Mucosa of descending colon (tissue), 3 donors: ENCODE results near the gene ZNF407. TPM values are rescaled to one million over a fixed set of nuclear protein-coding genes. Genes with fewer than 3 reads are reported as not detected.

Experiments
- ATAC-seq: fragments of 200-7000 bp; cut with Tn5 transposase; one replicate; pipeline ENCODE4 v1.9.1; 2020; ENCODE audit warnings: mild to moderate bottlenecking, moderate library complexity
- DNase-seq, 3 donors: peaks; one replicate each; pipeline ENCODE4 v3.0.0-alpha.2; 2020
- H3K36me3 ChIP-seq: fragments of 200-600 bp; one replicate; pipeline ENCODE4 v1.8.0; 2021; ENCODE audit warnings: low read depth, mild to moderate bottlenecking
- H3K4me1 ChIP-seq: fragments of 200-600 bp; one replicate; pipeline ENCODE4 v1.8.0; 2021; ENCODE audit warnings: low read depth, mild to moderate bottlenecking
- H3K4me3 ChIP-seq: fragments of 200-600 bp; one replicate; pipeline ENCODE4 v1.8.0; 2021; ENCODE audit warnings: mild to moderate bottlenecking
- H3K9me3 ChIP-seq: fragments of 200-600 bp; one replicate; pipeline ENCODE4 v1.8.0; 2021; ENCODE audit warnings: mild to moderate bottlenecking
- intact Hi-C, 2 donors: fragments of 100-400 bp; cut with DNase I in 1 of 2; cut with micrococcal nuclease in 1 of 2; formaldehyde crosslinking; loops; one replicate each; pipeline versions ENCODE4 v1.11.0 to v1.11.1; 2022; cut with DNase I, micrococcal nuclease
- total RNA-seq, 3 donors: library from RNA; stranded (reverse); fragmentation: NEBNext Ultra II Directional in 2 of 3; extraction: Animal tissue kit (Norgen Biotek cat#: 25700) in 2 of 3; gene quantifications; one replicate each; pipeline versions ENCODE4 v1.2.1 to v1.2.4, GENCODE V29; 2021 to 2023
- TF ChIP-seq, protein P1 (sequence below): fragments of 200-600 bp; IDR thresholded peaks from one replicate; pipeline ENCODE4 v1.8.0; 2022; ENCODE audit warnings: antibody characterized with exemption, mild to moderate bottlenecking
- donor health status: DM: no; HTN: no; CAD: no; lungs with moderate emphysema.
- donor health status: DM: no; HTN: no; CAD: no.
- donor health status: DM: no; HTN: yes; CAD: no.

ZNF407 gene
- total RNA-seq, 3 donors from 2014 or later: 13.0 to 25.1 (median 18.8) TPM

DNA sequence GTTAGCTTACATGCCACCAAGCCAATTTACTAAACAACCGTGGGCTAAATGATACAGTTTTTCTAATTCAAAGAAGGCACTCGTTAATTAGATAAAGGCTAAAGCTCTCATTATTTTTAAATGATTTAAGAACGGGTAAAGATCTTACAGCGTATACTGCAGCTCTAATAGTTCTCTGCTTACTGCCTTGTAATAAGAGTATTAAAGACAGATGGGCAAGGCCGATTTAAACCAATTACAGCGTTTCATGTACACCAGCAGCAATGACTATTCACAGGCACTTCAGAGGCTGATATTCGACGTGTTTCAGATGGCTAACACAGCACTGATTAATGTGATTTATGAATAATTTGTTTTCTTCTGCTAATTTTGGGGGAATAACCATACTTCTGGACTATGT lies 259.3 kb downstream of the ZNF407 start:
- TF ChIP-seq, protein P1, sequence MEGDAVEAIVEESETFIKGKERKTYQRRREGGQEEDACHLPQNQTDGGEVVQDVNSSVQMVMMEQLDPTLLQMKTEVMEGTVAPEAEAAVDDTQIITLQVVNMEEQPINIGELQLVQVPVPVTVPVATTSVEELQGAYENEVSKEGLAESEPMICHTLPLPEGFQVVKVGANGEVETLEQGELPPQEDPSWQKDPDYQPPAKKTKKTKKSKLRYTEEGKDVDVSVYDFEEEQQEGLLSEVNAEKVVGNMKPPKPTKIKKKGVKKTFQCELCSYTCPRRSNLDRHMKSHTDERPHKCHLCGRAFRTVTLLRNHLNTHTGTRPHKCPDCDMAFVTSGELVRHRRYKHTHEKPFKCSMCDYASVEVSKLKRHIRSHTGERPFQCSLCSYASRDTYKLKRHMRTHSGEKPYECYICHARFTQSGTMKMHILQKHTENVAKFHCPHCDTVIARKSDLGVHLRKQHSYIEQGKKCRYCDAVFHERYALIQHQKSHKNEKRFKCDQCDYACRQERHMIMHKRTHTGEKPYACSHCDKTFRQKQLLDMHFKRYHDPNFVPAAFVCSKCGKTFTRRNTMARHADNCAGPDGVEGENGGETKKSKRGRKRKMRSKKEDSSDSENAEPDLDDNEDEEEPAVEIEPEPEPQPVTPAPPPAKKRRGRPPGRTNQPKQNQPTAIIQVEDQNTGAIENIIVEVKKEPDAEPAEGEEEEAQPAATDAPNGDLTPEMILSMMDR: no peak
- DNase-seq: no peak
- intact Hi-C loops: no loop called here

GRCh38 chr18:74857901-74858300 lies 260.2 kb downstream of the ZNF407 start:
- DNase-seq (no peak), ATAC-seq (no peak)
- intact Hi-C loops: no loop called here
- no peaks in the 10 kb centered on the region for H3K4me1 ChIP-seq
- TF ChIP-seq, protein P1: no peak
- H3K4me3 ChIP-seq: no peak overlapping the region
- H3K9me3 ChIP-seq: no peaks in the 10 kb centered on the region
- no peaks in the 10 kb centered on the region for H3K36me3 ChIP-seq

More for the DNA sequence above, 259.3 kb downstream of the ZNF407 start:
- Histone ChIP-seq H3K4me3 (no peak overlapping the region), H3K4me1 (no peaks in the 10 kb centered on the region), H3K9me3 (no peaks in the 10 kb centered on the region), H3K36me3 (no peaks in the 10 kb centered on the region)
- ATAC-seq: no peak

DNA sequence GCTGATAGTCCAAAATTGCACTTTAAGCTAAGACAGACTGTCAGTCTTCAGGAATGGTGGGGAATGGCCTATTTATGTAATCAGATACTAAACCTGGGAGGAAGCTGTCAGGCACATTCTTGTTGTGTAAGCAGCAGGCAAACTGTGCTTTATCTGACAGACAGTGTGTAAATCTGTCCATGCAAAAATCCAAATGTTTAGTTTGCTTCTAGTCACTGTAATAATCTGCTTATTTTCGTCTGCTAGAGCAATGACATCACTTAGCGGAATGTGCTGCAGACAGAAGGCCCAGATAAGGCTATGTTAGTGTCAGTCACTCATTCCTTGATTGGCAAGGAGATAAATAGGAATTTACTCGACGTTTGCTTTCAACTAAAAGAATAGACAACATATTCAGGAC lies 263.5 kb downstream of the ZNF407 start:
- DNase-seq: no peak
- no peak for ATAC-seq
- H3K4me3 ChIP-seq: no peak overlapping the region
- H3K4me1 ChIP-seq: no peaks in the 10 kb centered on the region
- TF ChIP-seq, protein P1: no peak
- H3K9me3 ChIP-seq: no peaks in the 10 kb centered on the region
- intact Hi-C loops: no loop called here
- no peaks in the 10 kb centered on the region for H3K36me3 ChIP-seq

- no peak for ATAC-seq
- no peak overlapping the region for H3K4me3 ChIP-seq
- intact Hi-C loops: no loop called here
Observed at GRCh38 chr18:74862094-74862493, 264.4 kb downstream of the ZNF407 start.

GRCh38 chr18:74866577-74866976 lies 268.9 kb downstream of the ZNF407 start:
- no peak for ATAC-seq
- DNase-seq: no peak

More at GRCh38 chr18:74862094-74862493, 264.4 kb downstream of the ZNF407 start:
- no peaks in the 10 kb centered on the region for H3K9me3 ChIP-seq
- no peaks in the 10 kb centered on the region for H3K36me3 ChIP-seq
- TF ChIP-seq, protein P1: no peak
- no peak for DNase-seq
- no peaks in the 10 kb centered on the region for H3K4me1 ChIP-seq

More at GRCh38 chr18:74866577-74866976, 268.9 kb downstream of the ZNF407 start:
- intact Hi-C loops: no loop called here
- Histone ChIP-seq H3K9me3 (no peaks in the 10 kb centered on the region), H3K4me3 (no peak overlapping the region), H3K36me3 (no peaks in the 10 kb centered on the region), H3K4me1 (no peaks in the 10 kb centered on the region)
- TF ChIP-seq, protein P1: no peak
